Globus pallidus (tissue), 1 donor: Measurements from ENCODE around the gene LMTK2.
A peak's percentile ranks its signal among the peaks of the same experiment; 100 is the strongest.
"Not testable (repeated sequence)": the region's sequence is repeated elsewhere in the genome, so short reads cannot be mapped to it uniquely, and the experiment has no call there.

Source experiments
- DNase-seq: peaks from one replicate; pipeline ENCODE4 v3.0.0-alpha.2; 2015; ENCODE audit warnings: low spot score

Gene LMTK2

DNA sequence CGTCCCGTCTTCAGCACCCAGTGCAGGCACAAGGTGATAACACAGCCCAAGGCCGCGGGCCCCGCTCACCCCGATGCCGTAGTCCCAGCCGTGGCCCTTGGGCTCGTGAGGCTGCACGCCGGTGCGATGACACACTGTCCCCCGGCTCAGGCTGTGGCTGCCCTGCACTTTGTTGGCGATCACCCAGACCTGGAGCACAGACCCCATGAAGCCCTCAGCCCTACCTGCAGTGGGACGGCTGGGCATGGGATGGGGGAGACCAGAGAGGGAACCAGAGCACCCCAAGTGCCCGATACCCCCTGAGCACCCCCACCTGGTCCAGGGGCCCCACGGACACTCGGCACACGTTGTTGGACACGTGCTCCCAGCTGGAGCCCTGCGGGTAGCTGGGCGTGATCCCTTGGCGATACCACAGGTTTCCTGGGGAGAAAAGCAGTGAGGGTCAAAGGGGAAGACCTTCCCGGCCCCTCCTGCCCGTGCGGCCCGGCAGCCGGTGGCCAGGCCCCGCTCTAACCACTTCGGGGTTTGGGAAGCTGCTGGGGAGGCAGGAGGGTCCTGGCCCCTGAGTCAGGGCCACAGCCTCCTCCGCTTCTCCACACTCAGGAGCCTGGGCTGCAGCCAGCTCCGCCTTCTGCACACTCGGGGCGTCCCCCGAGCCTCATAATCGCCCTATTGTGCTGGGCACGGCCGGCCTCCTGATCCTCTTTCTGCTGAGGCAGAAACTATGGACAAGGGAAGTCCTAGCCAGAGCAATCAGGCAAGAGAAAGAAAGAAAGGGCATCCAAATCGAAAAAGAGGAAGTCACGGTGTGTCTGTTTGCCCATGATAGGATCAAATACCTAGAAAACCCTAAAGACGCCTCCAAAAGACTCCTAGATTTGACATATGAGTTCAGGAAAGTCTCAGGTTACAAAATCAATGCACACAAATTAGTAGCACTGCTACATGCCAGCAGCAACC, 111.2 kb downstream of the LMTK2 start:
- peak; percentile 87 for DNase-seq

- not testable (repeated sequence) for DNase-seq
Measured at GRCh38 chr7:98219382-98219781, 112.7 kb downstream of the LMTK2 start.

- DNase-seq, result no peak
Measured at GRCh38 chr7:98221611-98222532, 115.2 kb downstream of the LMTK2 start.

- no peak for DNase-seq
Measured at GRCh38 chr7:98222533-98223195, 116.0 kb downstream of the LMTK2 start.

GRCh38 chr7:98223351-98223897, 116.8 kb downstream of the LMTK2 start:
- no peak for DNase-seq

DNA sequence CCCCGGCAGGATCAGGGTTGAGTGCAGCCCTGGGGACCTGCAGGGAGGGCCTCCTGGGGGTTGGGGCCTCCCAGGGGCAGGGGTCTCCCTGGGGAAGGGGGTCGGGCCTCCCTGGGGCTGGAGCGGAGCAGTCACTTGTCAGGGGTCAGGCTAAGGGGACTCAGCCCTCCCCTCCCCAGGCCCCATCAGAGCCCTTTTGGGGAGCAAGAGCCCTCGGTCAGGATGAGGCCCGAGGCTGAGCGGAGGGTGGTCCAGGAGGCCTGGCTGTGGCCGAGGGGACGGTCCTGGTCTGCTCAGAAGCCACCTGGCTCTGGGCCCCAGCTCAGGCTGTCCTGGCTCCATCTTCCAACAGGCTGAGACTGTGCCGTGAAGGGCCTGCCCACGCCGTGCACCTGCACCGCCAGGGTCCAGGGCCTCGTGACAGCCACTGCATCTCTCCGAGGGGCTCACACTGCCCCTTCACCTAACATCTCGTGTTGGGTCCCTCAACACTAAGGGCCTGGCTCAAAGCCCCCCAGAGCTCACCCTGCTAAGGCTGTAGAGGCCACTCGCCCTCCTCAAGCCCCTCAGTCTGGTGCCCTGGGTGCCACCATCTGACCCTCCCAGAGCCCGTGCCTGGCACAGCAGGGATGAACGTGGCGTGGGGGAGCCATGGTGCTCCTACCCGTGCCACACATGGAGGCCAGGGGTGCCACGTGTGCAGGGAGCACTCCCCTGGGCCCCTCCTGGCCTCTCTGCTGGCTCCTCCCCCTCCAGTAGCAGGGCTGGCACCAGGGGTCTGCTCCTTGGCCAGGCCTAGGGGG, 117.4 kb downstream of the LMTK2 start:
- DNase-seq, result no peak

GRCh38 chr7:98224701-98225181, 118.1 kb downstream of the LMTK2 start:
- no peak for DNase-seq

GRCh38 chr7:98225913-98226614, 119.4 kb downstream of the LMTK2 start:
- DNase-seq, result no peak

GRCh38 chr7:98227939-98228338, 121.3 kb downstream of the LMTK2 start:
- no peak for DNase-seq

GRCh38 chr7:98228801-98229200, 122.1 kb downstream of the LMTK2 start:
- DNase-seq, result no peak

DNA sequence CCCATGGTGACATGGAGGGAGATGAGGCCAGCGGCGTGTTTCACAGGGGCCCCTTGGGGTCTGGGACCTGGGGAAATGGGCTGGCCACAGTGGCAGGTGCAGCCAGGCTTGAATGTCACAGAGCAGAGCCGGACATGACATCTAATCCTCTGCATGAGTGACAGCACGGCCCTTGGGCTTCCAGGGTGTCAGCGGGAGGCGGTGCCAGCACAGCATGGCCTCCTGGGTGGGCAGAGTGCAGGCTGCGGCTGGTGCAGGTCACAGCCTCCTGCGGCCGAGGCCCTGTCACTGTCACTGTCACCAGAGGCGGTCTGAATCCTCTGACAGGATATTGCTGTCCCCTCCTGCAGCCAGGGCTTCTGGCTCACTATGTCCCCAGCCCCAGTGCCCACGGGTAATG, 122.8 kb downstream of the LMTK2 start:
- DNase-seq, result no peak

GRCh38 chr7:98229991-98230745, 123.5 kb downstream of the LMTK2 start:
- DNase-seq, result no peak

GRCh38 chr7:98230746-98231471, 124.2 kb downstream of the LMTK2 start:
- no peak for DNase-seq

DNA sequence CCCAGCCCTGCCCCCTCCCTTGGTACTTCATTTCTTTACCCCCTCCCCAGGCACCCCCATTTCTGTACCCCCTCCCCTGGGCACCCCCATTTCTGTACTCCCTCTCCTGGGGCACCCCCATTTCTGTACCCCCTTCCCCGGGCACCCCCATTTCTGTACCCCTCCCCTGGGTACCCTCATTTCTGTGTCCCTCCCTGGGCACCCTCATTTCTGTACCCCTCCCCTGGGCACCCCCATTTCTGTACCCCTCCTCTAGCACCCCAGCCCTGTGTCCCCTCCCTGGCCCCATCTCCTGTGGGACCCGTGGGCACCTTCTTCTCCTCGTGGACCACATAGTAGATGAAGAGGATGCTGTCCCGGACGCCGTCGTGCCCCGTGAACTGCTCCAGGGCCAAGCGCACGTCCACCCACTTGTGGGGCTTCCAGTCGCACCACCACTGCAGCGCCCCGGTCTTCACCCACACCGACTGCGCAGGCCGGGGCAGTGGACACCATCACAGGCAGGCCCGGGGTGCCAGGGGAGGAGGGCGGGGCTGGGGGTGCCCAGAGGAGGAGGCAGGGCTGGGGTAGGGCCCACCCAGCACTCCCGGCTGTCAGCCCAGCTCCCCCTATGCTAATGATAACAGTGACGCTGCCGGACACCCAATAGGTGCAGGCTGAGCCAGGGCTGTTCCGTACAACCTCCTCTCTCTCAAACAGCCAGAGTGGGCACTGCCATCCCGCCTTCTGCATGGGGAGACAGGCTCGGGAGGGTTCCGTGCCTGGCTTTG, 125.0 kb downstream of the LMTK2 start:
- no peak for DNase-seq

DNA sequence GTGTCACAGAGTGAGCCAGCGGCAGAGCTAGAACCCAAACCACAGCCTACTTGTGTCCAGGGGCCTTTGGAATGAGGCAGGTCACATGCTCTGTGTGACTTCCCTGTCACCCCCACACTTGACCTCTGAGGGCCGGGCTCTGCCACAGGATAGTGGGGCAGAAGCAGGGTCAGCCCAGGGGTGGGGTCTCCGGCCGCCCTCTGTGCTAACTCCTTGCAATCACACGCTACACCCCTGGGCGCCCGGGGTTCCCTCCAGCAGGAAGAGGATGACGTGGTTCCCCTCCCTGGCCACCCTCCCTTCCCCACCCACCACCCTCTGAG, 125.6 kb downstream of the LMTK2 start:
- DNase-seq, result no peak

- DNase-seq, result no peak
Measured at GRCh38 chr7:98232799-98233198, 126.1 kb downstream of the LMTK2 start.

- no peak for DNase-seq
Measured at GRCh38 chr7:98233219-98234070, 126.8 kb downstream of the LMTK2 start.
